H7 (cell line): ENCODE results near the gene BRD3. TPM values are rescaled to one million over a fixed set of nuclear protein-coding genes. Genes with fewer than 3 reads are reported as not detected.
"Not testable (repeated sequence)": the region's sequence is repeated elsewhere in the genome, so short reads cannot be mapped to it uniquely, and the experiment has no call there.

Source experiments
- DNase-seq: peaks from one replicate; pipeline ENCODE4 v3.0.0; 2012
- H3K27me3 ChIP-seq: 2 replicates; pipeline ENCODE4 v1.6.0; 2011; ENCODE audit warnings: mild to moderate bottlenecking, low read length; ENCODE audit not compliant: control insufficient read depth, insufficient read depth
- H3K36me3 ChIP-seq: replicated peaks from 2 replicates; pipeline ENCODE4 v1.5.1; 2011; ENCODE audit warnings: low read length; ENCODE audit not compliant: control insufficient read depth, insufficient read depth
- H3K4me3 ChIP-seq: 2 replicates; pipeline ENCODE4 v1.5.1; 2011; ENCODE audit warnings: low read depth, mild to moderate bottlenecking, control low read depth, low read length, moderate library complexity; ENCODE audit not compliant: insufficient read depth
- total RNA-seq: library from RNA; depleted of rRNA; stranded (reverse); fragments of >200 nt; shearing (Covaris generic); gene quantifications from 2 replicates; pipeline ENCODE4 v1.2.3, GENCODE V29; 2014

Gene BRD3
- total RNA-seq, 1 experiment from 2014 or later, result 9.4 TPM

GRCh38 chr9:133993635-133994253 is 74.1 kb downstream of the BRD3 start:
- DNase-seq, result no peak
- Histone ChIP-seq H3K36me3 (no peaks in the 10 kb centered on the region), H3K27me3 (no peaks in the 10 kb centered on the region), H3K4me3 (no peak overlapping the region)

GRCh38 chr9:133992780-133993634 is 74.8 kb downstream of the BRD3 start:
- H3K4me3 ChIP-seq, result peak overlapping the region; percentile 90
- peak; percentile 97 for DNase-seq
- H3K27me3 ChIP-seq, result no peaks in the 10 kb centered on the region
- H3K36me3 ChIP-seq, result no peaks in the 10 kb centered on the region

GRCh38 chr9:133991964-133992779 is 75.7 kb downstream of the BRD3 start, which contains the start of gene VAV2:
TSS of gene VAV2 (minus strand) at chr9:133992324. CDS start at chr9:133992278, 46 bp downstream.
- no peaks in the 10 kb centered on the region for H3K36me3 ChIP-seq
- peak within 1 kb of the TSS; percentile 90 for H3K4me3 ChIP-seq
- H3K27me3 ChIP-seq, result no peaks in the 10 kb centered on the region
- peak; percentile 91 for DNase-seq

DNA sequence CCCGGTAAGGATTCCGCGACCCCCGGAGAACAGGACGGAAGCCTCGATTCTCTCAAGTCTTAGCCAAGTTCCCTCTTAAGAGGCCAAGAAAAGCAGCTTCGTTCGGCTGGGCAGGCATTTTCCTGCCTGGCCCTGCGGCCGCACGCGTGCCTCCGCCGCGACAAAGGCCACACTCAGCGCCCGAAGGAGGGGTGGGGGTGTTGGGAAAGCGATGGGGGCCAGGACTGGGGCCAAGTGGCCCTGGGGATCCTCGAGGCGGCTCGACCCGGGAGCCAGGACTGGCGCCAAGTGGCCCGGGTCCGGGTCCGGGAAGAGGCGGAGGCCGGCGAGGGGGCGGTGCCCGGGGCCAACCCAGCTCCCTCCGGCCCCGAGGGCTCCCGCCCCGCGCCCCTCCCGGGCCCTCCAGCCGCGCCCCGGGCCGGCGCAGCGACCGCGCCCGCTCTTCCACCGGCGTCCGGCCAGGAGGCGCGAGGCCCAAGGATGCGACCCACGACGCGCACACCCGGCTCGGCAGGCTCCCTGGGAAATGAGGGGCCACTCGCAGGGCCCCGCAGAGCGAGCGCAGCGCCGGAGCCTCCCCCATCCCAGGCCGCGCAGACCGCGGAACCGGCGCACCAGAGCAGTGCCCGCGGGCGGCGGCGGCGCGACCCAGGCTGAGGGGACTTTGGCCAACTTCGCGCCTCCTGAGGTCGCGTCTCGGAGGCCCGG is 76.5 kb downstream of the BRD3 start:
- Histone ChIP-seq H3K4me3 (peak overlapping the region; percentile 90), H3K27me3 (no peaks in the 10 kb centered on the region), H3K36me3 (no peaks in the 10 kb centered on the region)
- DNase-seq, result peak; percentile 88

GRCh38 chr9:133990366-133991213 is 77.2 kb downstream of the BRD3 start:
- peak; percentile 77 for DNase-seq

GRCh38 chr9:133989625-133990365 is 78.0 kb downstream of the BRD3 start:
- Histone ChIP-seq H3K4me3 (no peak overlapping the region), H3K36me3 (no peaks in the 10 kb centered on the region), H3K27me3 (no peaks in the 10 kb centered on the region)
- DNase-seq, result no peak

More at GRCh38 chr9:133990366-133991213, 77.2 kb downstream of the BRD3 start:
- no peaks in the 10 kb centered on the region for H3K27me3 ChIP-seq
- H3K4me3 ChIP-seq, result peak overlapping the region; percentile 90
- H3K36me3 ChIP-seq, result no peaks in the 10 kb centered on the region

- not testable (repeated sequence) for H3K27me3 ChIP-seq, H3K36me3 ChIP-seq, DNase-seq, H3K4me3 ChIP-seq
These were observed 79.1 kb downstream of the BRD3 start for GRCh38 chr9:133988771-133989170.

DNA sequence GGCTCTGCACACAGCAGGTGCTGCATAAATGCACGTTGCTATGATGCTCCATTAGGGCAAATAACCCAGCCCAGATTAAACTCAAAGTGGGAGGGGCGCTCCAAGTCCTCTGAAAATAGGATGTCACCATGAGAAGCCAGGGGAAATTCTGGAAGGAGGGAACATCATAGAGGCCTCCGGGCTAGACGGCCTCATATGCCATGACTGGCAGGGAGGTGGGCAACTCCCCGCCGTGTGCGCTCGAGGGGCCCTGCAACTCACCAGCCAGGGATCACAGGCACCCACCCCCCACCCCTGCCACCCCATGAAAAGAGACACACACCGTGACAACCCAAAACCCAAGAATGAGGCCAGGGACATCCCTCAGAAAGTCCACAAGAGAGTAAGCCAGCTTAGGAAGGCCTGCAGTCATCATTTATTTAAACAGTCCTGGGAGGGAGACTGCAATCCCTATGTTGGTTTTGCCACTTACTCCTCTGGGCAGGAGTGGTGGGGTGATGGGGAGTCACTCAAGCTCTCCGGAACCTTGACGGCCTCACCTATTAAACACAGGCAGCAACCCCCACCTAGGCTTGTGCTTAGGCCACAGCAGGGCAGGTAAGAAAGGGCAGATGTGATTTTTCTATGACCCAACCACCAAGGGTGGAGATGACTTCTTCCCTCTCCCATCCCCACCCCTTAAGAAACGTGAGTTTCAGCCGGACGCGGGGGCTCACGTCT is 79.7 kb downstream of the BRD3 start:
- H3K36me3 ChIP-seq, result no peaks in the 10 kb centered on the region
- no peak for DNase-seq
- H3K27me3 ChIP-seq, result no peaks in the 10 kb centered on the region
- no peak overlapping the region for H3K4me3 ChIP-seq

- Histone ChIP-seq H3K36me3 (no peaks in the 10 kb centered on the region), H3K27me3 (no peaks in the 10 kb centered on the region), H3K4me3 (no peak overlapping the region)
- no peak for DNase-seq
These were observed 80.4 kb downstream of the BRD3 start for GRCh38 chr9:133987446-133987788.

DNA sequence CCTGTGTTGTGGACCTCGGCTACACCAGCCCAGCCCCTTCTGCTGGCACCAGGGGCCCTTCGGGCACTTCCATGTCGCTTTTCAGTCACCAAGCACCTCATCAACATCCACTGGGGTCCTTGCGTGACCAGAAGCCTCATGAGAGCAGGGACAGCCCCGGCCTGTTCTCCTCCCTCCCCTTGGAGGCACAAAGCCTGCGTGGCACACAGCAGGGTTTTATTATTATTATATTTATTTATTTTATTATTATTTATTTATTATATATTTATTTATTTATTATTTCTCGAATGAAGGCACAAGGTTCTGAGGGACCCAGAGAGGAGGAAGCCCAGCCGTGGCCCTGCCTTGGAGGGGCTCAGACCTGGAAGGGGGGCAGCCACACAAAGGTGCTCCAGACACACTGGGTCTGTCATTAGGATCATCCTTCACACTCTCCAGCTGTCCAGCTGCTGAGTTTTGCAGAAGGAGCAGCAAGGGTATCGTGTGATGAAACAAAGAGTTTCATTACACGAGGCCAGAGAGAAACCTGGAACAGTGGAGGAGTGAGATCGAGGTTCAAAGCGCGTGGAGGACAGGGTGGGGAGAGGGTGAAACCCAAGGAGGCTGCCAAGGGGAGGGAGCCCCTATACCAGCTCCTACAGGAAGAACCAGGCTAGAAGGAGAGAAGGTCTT is 80.9 kb downstream of the BRD3 start:
- no peak for DNase-seq
- H3K36me3 ChIP-seq, result no peaks in the 10 kb centered on the region
- H3K4me3 ChIP-seq, result no peak overlapping the region
- H3K27me3 ChIP-seq, result no peaks in the 10 kb centered on the region

- DNase-seq, result peak; percentile 70
- H3K4me3 ChIP-seq, result no peak overlapping the region
- no peaks in the 10 kb centered on the region for H3K36me3 ChIP-seq
- no peaks in the 10 kb centered on the region for H3K27me3 ChIP-seq
These were observed 81.8 kb downstream of the BRD3 start for GRCh38 chr9:133986061-133986460.
